K562 (cell line): ENCODE data around the gene HECW1. TPM values are rescaled to one million over a fixed set of nuclear protein-coding genes. Genes with fewer than 3 reads are reported as not detected.

Experiments used
- BHLHE40 ChIP-seq: IDR thresholded peaks from 2 replicates; pipeline ENCODE4 v1.6.1; 2011; ENCODE audit warnings: low read length, improper control_type of control experiment
- EP300 ChIP-seq: IDR thresholded peaks from 2 replicates; pipeline ENCODE4 v1.6.1; 2012; ENCODE audit warnings: low read length, improper control_type of control experiment
- FOSL1 ChIP-seq: fragments of 200-800 bp; sonication (Bioruptor generic); conservative IDR thresholded peaks from 2 replicates; pipeline ENCODE4 v1.6.1; 2016; ENCODE audit warnings: missing genetic modification characterization, missing compliant biosample characterization
- HDAC6 ChIP-seq: IDR thresholded peaks from 2 replicates; pipeline ENCODE4 v1.6.1; 2012; ENCODE audit warnings: low read depth, mild to moderate bottlenecking, control low read depth, inconsistent platforms, low read length, moderate library complexity
- ILK ChIP-seq: fragments of 450-650 bp; IDR thresholded peaks from 2 replicates; pipeline ENCODE4 v1.6.1; 2016; ENCODE audit warnings: missing genetic modification characterization, low read depth, mild to moderate bottlenecking, missing compliant biosample characterization, moderate library complexity, borderline replicate concordance
- IRF1 ChIP-seq: sonication (generic); formaldehyde crosslinking; IDR thresholded peaks from 2 replicates; pipeline ENCODE4 v1.8.0; 2022; ENCODE audit warnings: missing genetic modification reagents, mild to moderate bottlenecking, borderline replicate concordance
- L3MBTL2 ChIP-seq: fragments of 450-650 bp; IDR thresholded peaks from 2 replicates; pipeline ENCODE4 v1.6.1; 2016; ENCODE audit warnings: mild to moderate bottlenecking, moderate library complexity
- NFE2L1 ChIP-seq: fragments of 450-650 bp; IDR thresholded peaks from 2 replicates; pipeline ENCODE4 v1.6.1; 2016; ENCODE audit warnings: missing genetic modification characterization, low read depth, mild to moderate bottlenecking, missing compliant biosample characterization, moderate library complexity, borderline replicate concordance
- PHTF2 ChIP-seq: fragments of 250-450 bp; sonication (Bioruptor Pico); IDR thresholded peaks from 2 replicates; pipeline ENCODE4 v1.5.0; 2021; ENCODE audit warnings: mild to moderate bottlenecking
- RBM34 ChIP-seq: fragments of 200-400 bp; formaldehyde crosslinking; IDR thresholded peaks from 2 replicates; pipeline ENCODE4 v1.6.1; 2018; ENCODE audit warnings: low read length, borderline replicate concordance; ENCODE audit not compliant: insufficient read depth
- STAT5A ChIP-seq: IDR thresholded peaks from 2 replicates; pipeline ENCODE4 v1.6.1; 2012; ENCODE audit warnings: low read length, inconsistent platforms, borderline replicate concordance
- TCF3 ChIP-seq: sonication (generic); formaldehyde crosslinking; IDR thresholded peaks from 2 replicates; pipeline ENCODE4 v1.4.0; 2020; ENCODE audit warnings: mild to moderate bottlenecking, missing genetic modification reagents
- TGIF2 ChIP-seq: sonication (generic); formaldehyde crosslinking; IDR thresholded peaks from 2 replicates; pipeline ENCODE4 v1.8.1; 2022; ENCODE audit warnings: mild to moderate bottlenecking, missing genetic modification reagents, moderate library complexity
- U2AF2 ChIP-seq: fragments of 200-400 bp; formaldehyde crosslinking; optimal IDR thresholded peaks from 2 replicates; pipeline ENCODE3; 2017; ENCODE audit warnings: low read depth, mild to moderate bottlenecking, low read length
- ZBTB17 ChIP-seq: fragments of 450-650 bp; formaldehyde crosslinking; IDR thresholded peaks from 2 replicates; pipeline ENCODE4 v1.4.0; 2020; ENCODE audit warnings: mild to moderate bottlenecking
- ZNF140 ChIP-seq: fragments of 250-450 bp; sonication (Bioruptor Pico); IDR thresholded peaks from 2 replicates; pipeline ENCODE4 v1.8.0; 2021; ENCODE audit warnings: moderate library complexity, mild to moderate bottlenecking, inconsistent platforms
- ZNF24 ChIP-seq: fragments of 450-650 bp; IDR thresholded peaks from 2 replicates; pipeline ENCODE4 v1.6.1; 2016
- ZNF436 ChIP-seq: fragments of 250-450, 450-650 bp; sonication (Bioruptor Pico); formaldehyde crosslinking; IDR thresholded peaks from 2 replicates; pipeline ENCODE4 v1.7.0; 2020; ENCODE audit warnings: mild to moderate bottlenecking
- ZNF507 ChIP-seq: conservative IDR thresholded peaks from 2 replicates; pipeline ENCODE4 v1.6.1; 2017; ENCODE audit warnings: missing genetic modification characterization, missing compliant biosample characterization
- polyA plus RNA-seq, 8 experiments: library from polyadenylated mRNA; depleted of rRNA in 4 of 8; stranded (reverse) in 5 of 8; unstranded in 3 of 8; fragments of >200 nt; fragmentation: Nextera tagmentation in 2 of 8; fragmentation: Illumina TruSeq in 1 of 8; extraction: Ambion mirVana in 2 of 8; extraction: Trizol in 1 of 8; gene quantifications; 2 replicates each; pipeline versions ENCODE4 v1.2.1 to v1.2.3, GENCODE V29; 2011 to 2014; ENCODE audit warnings: inconsistent platforms in 1 of 8, missing spikeins in 1 of 8
- total RNA-seq, 7 experiments: library from RNA; depleted of rRNA in 6 of 7; stranded (reverse); fragments of >200 nt in 6 of 7; fragmentation: Illumina TruSeq in 2 of 7; extraction: Trizol in 2 of 7; gene quantifications; 2 replicates each; pipeline versions ENCODE4 v1.2.1 to v1.2.3, GENCODE V29; 2011 to 2021; ENCODE audit warnings: low replicate concordance in 1 of 7
- TF ChIP-seq, protein P1 (sequence below): fragments of 250-450 bp; sonication (Bioruptor Pico); IDR thresholded peaks from 2 replicates; pipeline ENCODE4 v1.4.0; 2020
- TF ChIP-seq, protein P2 (sequence below): IDR thresholded peaks from 3 replicates; pipeline ENCODE4 v1.6.1; 2011; ENCODE audit warnings: borderline replicate concordance, mild to moderate bottlenecking, moderate library complexity; ENCODE audit not compliant: insufficient read length; ENCODE audit errors: extremely low read depth
- TF ChIP-seq, protein P3 (sequence below): fragments of 150-350 bp; IDR thresholded peaks from 2 replicates; pipeline ENCODE4 v1.6.1; 2014; ENCODE audit warnings: low read depth, mild to moderate bottlenecking, low read length, borderline replicate concordance

HECW1 gene
- total and polyA plus RNA-seq, 9 of the 15 experiments (the other 6 are each of a cell fraction or from before 2014, with no cell fraction given), result 0.07 to 0.31 (median 0.13) TPM; not detected in 4

GRCh38 chr7:43577485-43577951, 465.1 kb downstream of the HECW1 start (continued):
- TF ChIP-seq, protein P1, sequence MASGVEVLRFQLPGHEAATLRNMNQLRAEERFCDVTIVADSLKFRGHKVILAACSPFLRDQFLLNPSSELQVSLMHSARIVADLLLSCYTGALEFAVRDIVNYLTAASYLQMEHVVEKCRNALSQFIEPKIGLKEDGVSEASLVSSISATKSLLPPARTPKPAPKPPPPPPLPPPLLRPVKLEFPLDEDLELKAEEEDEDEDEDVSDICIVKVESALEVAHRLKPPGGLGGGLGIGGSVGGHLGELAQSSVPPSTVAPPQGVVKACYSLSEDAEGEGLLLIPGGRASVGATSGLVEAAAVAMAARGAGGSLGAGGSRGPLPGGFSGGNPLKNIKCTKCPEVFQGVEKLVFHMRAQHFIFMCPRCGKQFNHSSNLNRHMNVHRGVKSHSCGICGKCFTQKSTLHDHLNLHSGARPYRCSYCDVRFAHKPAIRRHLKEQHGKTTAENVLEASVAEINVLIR, result no peak
- TF ChIP-seq, protein P2, sequence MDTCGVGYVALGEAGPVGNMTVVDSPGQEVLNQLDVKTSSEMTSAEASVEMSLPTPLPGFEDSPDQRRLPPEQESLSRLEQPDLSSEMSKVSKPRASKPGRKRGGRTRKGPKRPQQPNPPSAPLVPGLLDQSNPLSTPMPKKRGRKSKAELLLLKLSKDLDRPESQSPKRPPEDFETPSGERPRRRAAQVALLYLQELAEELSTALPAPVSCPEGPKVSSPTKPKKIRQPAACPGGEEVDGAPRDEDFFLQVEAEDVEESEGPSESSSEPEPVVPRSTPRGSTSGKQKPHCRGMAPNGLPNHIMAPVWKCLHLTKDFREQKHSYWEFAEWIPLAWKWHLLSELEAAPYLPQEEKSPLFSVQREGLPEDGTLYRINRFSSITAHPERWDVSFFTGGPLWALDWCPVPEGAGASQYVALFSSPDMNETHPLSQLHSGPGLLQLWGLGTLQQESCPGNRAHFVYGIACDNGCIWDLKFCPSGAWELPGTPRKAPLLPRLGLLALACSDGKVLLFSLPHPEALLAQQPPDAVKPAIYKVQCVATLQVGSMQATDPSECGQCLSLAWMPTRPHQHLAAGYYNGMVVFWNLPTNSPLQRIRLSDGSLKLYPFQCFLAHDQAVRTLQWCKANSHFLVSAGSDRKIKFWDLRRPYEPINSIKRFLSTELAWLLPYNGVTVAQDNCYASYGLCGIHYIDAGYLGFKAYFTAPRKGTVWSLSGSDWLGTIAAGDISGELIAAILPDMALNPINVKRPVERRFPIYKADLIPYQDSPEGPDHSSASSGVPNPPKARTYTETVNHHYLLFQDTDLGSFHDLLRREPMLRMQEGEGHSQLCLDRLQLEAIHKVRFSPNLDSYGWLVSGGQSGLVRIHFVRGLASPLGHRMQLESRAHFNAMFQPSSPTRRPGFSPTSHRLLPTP, result no peak
- TF ChIP-seq ZNF436 (CRISPR knock-in tag) (no peak), HDAC6 (no peak), RBM34 (no peak), L3MBTL2 (peak; percentile 43; the same call in 1 of the 2 replicates), ZNF507 (tag) (no peak), FOSL1 (tag) (peak; percentile 50), ILK (tag) (no peak), IRF1 (no peak), ZNF24 (0 out of 2 replicates have a peak, but pooled peaks have one; percentile 6), STAT5A (no peak; the same call in 1 of the 2 replicates), EP300 (peak; percentile 64; the same call in 1 of the 2 replicates), ZBTB17 (peak; percentile 64; the same call in 1 of the 2 replicates), TCF3 (CRISPR knock-in tag) (peak; percentile 90), NFE2L1 (tag) (no peak), BHLHE40 (no peak), ZNF140 (no peak), TGIF2 (no peak), PHTF2 (CRISPR knock-in tag) (no peak), U2AF2 (no peak)
- TF ChIP-seq, protein P3, sequence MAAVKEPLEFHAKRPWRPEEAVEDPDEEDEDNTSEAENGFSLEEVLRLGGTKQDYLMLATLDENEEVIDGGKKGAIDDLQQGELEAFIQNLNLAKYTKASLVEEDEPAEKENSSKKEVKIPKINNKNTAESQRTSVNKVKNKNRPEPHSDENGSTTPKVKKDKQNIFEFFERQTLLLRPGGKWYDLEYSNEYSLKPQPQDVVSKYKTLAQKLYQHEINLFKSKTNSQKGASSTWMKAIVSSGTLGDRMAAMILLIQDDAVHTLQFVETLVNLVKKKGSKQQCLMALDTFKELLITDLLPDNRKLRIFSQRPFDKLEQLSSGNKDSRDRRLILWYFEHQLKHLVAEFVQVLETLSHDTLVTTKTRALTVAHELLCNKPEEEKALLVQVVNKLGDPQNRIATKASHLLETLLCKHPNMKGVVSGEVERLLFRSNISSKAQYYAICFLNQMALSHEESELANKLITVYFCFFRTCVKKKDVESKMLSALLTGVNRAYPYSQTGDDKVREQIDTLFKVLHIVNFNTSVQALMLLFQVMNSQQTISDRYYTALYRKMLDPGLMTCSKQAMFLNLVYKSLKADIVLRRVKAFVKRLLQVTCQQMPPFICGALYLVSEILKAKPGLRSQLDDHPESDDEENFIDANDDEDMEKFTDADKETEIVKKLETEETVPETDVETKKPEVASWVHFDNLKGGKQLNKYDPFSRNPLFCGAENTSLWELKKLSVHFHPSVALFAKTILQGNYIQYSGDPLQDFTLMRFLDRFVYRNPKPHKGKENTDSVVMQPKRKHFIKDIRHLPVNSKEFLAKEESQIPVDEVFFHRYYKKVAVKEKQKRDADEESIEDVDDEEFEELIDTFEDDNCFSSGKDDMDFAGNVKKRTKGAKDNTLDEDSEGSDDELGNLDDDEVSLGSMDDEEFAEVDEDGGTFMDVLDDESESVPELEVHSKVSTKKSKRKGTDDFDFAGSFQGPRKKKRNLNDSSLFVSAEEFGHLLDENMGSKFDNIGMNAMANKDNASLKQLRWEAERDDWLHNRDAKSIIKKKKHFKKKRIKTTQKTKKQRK, result no peak
